ENCODE measurements around the gene TPP1.

DNA sequence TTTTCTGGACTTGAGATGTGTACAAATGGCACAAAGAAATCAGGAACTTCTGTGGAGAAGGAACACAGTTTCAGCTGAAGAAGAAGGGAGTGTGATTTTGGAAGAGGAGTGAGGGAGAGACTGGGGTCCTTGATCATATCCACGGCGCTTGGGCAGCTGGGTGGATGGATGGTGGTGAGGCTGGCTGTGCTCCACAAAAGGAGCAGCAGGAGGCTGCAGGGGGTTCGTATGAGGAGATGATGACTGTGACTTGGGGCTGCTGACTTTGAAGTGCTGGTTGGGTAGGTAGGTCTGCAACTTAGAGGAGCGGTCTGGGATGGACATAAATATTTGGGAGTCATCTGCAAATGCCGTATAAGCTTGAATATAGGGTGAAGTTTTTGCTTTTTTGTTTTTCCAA, 37.7 kb upstream of the TPP1 start:
- TF ChIP-seq, protein P1, sequence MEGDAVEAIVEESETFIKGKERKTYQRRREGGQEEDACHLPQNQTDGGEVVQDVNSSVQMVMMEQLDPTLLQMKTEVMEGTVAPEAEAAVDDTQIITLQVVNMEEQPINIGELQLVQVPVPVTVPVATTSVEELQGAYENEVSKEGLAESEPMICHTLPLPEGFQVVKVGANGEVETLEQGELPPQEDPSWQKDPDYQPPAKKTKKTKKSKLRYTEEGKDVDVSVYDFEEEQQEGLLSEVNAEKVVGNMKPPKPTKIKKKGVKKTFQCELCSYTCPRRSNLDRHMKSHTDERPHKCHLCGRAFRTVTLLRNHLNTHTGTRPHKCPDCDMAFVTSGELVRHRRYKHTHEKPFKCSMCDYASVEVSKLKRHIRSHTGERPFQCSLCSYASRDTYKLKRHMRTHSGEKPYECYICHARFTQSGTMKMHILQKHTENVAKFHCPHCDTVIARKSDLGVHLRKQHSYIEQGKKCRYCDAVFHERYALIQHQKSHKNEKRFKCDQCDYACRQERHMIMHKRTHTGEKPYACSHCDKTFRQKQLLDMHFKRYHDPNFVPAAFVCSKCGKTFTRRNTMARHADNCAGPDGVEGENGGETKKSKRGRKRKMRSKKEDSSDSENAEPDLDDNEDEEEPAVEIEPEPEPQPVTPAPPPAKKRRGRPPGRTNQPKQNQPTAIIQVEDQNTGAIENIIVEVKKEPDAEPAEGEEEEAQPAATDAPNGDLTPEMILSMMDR (IDR thresholded peaks at IDR 0.05) = no peak
- TF ChIP-seq POLR2AphosphoS5 (IDR thresholded peaks at IDR 0.05) = no peak

Measured in breast epithelium (tissue), 3 donors.